ENCODE results near the gene EFCAB14.
"Not testable (repeated sequence)": the region's sequence is repeated elsewhere in the genome, so short reads cannot be mapped to it uniquely, and the experiment has no call there.

Gene EFCAB14

GRCh38 chr1:46703927-46704641 is 14.8 kb downstream of the EFCAB14 start:
- peaks cover 59% of the 10 kb centered on the region for H3K36me3 Mint-ChIP-seq (ENCODE audit: low read depth)
- no peak overlapping the region for H3K27ac Mint-ChIP-seq

GRCh38 chr1:46699666-46700065 is 19.2 kb downstream of the EFCAB14 start:
- no peaks in the 10 kb centered on the region for H3K27me3 Mint-ChIP-seq
- H3K27ac Mint-ChIP-seq: no peak overlapping the region
- H3K36me3 Mint-ChIP-seq (ENCODE audit: low read depth): peaks cover 62% of the 10 kb centered on the region
- H3K4me1 Mint-ChIP-seq (ENCODE audit: low read depth): peaks cover 7% of the 10 kb centered on the region
- no peaks in the 10 kb centered on the region for H3K9me3 Mint-ChIP-seq
- H3K4me3 Mint-ChIP-seq: no peak overlapping the region

More at GRCh38 chr1:46703927-46704641, 14.8 kb downstream of the EFCAB14 start:
- Mint-ChIP-seq H3K9me3 (no peaks in the 10 kb centered on the region), H3K4me1 (ENCODE audit: low read depth) (peaks cover 13% of the 10 kb centered on the region), H3K4me3 (no peak overlapping the region), H3K27me3 (no peaks in the 10 kb centered on the region)

GRCh38 chr1:46697053-46697452 is 21.9 kb downstream of the EFCAB14 start:
- Mint-ChIP-seq H3K27ac (no peak overlapping the region), H3K36me3 (ENCODE audit: low read depth) (peaks cover 57% of the 10 kb centered on the region), H3K27me3 (no peaks in the 10 kb centered on the region), H3K4me1 (ENCODE audit: low read depth) (peaks cover 7% of the 10 kb centered on the region), H3K4me3 (no peak overlapping the region), H3K9me3 (no peaks in the 10 kb centered on the region)

- H3K4me3 Mint-ChIP-seq, H3K27ac Mint-ChIP-seq, H3K27me3 Mint-ChIP-seq, H3K9me3 Mint-ChIP-seq: not testable (repeated sequence)
- Mint-ChIP-seq H3K4me1 (ENCODE audit: low read depth) (peaks cover 10% of the 10 kb centered on the region), H3K36me3 (ENCODE audit: low read depth) (peaks cover 69% of the 10 kb centered on the region)
These were observed 24.2 kb downstream of the EFCAB14 start for GRCh38 chr1:46694676-46695075.

- no peaks in the 10 kb centered on the region for H3K9me3 Mint-ChIP-seq
- no peak overlapping the region for H3K27ac Mint-ChIP-seq
- H3K4me3 Mint-ChIP-seq: no peak overlapping the region
- peaks cover 78% of the 10 kb centered on the region for H3K36me3 Mint-ChIP-seq (ENCODE audit: low read depth)
- peaks cover 19% of the 10 kb centered on the region for H3K4me1 Mint-ChIP-seq (ENCODE audit: low read depth)
- H3K27me3 Mint-ChIP-seq: no peaks in the 10 kb centered on the region
These were observed 25.8 kb downstream of the EFCAB14 start for GRCh38 chr1:46692811-46693770.

- H3K36me3 Mint-ChIP-seq (ENCODE audit: low read depth): peaks cover 79% of the 10 kb centered on the region
These were observed 26.7 kb downstream of the EFCAB14 start for GRCh38 chr1:46691997-46692790.

GRCh38 chr1:46690931-46691421 is 27.9 kb downstream of the EFCAB14 start:
- no peaks in the 10 kb centered on the region for H3K27me3 Mint-ChIP-seq
- H3K9me3 Mint-ChIP-seq: no peaks in the 10 kb centered on the region
- H3K4me1 Mint-ChIP-seq (ENCODE audit: low read depth): peaks cover 26% of the 10 kb centered on the region
- peaks cover 78% of the 10 kb centered on the region for H3K36me3 Mint-ChIP-seq (ENCODE audit: low read depth)
- no peak overlapping the region for H3K27ac Mint-ChIP-seq
- H3K4me3 Mint-ChIP-seq: no peak overlapping the region

More at GRCh38 chr1:46691997-46692790, 26.7 kb downstream of the EFCAB14 start:
- Mint-ChIP-seq H3K27ac (no peak overlapping the region), H3K4me3 (no peak overlapping the region), H3K27me3 (no peaks in the 10 kb centered on the region), H3K4me1 (ENCODE audit: low read depth) (peaks cover 24% of the 10 kb centered on the region), H3K9me3 (no peaks in the 10 kb centered on the region)

- Mint-ChIP-seq H3K9me3 (no peaks in the 10 kb centered on the region), H3K36me3 (ENCODE audit: low read depth) (peaks cover 76% of the 10 kb centered on the region), H3K4me1 (ENCODE audit: low read depth) (peaks cover 30% of the 10 kb centered on the region), H3K27ac (peak overlapping the region; percentile 82), H3K27me3 (no peaks in the 10 kb centered on the region), H3K4me3 (no peak overlapping the region)
These were observed 29.0 kb downstream of the EFCAB14 start for GRCh38 chr1:46689897-46690296.

GRCh38 chr1:46689356-46689755 is 29.6 kb downstream of the EFCAB14 start:
- Mint-ChIP-seq H3K4me3 (no peak overlapping the region), H3K27me3 (no peaks in the 10 kb centered on the region), H3K9me3 (no peaks in the 10 kb centered on the region), H3K27ac (peak overlapping the region; percentile 82), H3K36me3 (ENCODE audit: low read depth) (peaks cover 77% of the 10 kb centered on the region), H3K4me1 (ENCODE audit: low read depth) (peaks cover 35% of the 10 kb centered on the region)

GRCh38 chr1:46687921-46688509 is 30.9 kb downstream of the EFCAB14 start:
- no peaks in the 10 kb centered on the region for H3K9me3 Mint-ChIP-seq
- H3K4me3 Mint-ChIP-seq: no peak overlapping the region
- peaks cover 35% of the 10 kb centered on the region for H3K4me1 Mint-ChIP-seq (ENCODE audit: low read depth)
- H3K27ac Mint-ChIP-seq: peak overlapping the region; percentile 71
- H3K36me3 Mint-ChIP-seq (ENCODE audit: low read depth): peaks cover 82% of the 10 kb centered on the region
- no peaks in the 10 kb centered on the region for H3K27me3 Mint-ChIP-seq

GRCh38 chr1:46687093-46687659 is 31.7 kb downstream of the EFCAB14 start:
- H3K27ac Mint-ChIP-seq: no peak overlapping the region
- H3K36me3 Mint-ChIP-seq (ENCODE audit: low read depth): peaks cover 80% of the 10 kb centered on the region
- H3K4me3 Mint-ChIP-seq: no peak overlapping the region
- no peaks in the 10 kb centered on the region for H3K27me3 Mint-ChIP-seq
- no peaks in the 10 kb centered on the region for H3K9me3 Mint-ChIP-seq
- peaks cover 35% of the 10 kb centered on the region for H3K4me1 Mint-ChIP-seq (ENCODE audit: low read depth)

GRCh38 chr1:46686255-46686654 is 32.7 kb downstream of the EFCAB14 start:
- Mint-ChIP-seq H3K4me3 (no peak overlapping the region), H3K4me1 (ENCODE audit: low read depth) (peaks cover 35% of the 10 kb centered on the region), H3K9me3 (no peaks in the 10 kb centered on the region), H3K27ac (peak overlapping the region; percentile 13), H3K36me3 (ENCODE audit: low read depth) (peaks cover 80% of the 10 kb centered on the region), H3K27me3 (no peaks in the 10 kb centered on the region)

GRCh38 chr1:46684670-46685069 is 34.2 kb downstream of the EFCAB14 start:
- H3K27ac Mint-ChIP-seq: peak overlapping the region; percentile 17
- H3K4me1 Mint-ChIP-seq (ENCODE audit: low read depth): peaks cover 26% of the 10 kb centered on the region
- peaks cover 88% of the 10 kb centered on the region for H3K36me3 Mint-ChIP-seq (ENCODE audit: low read depth)
- no peaks in the 10 kb centered on the region for H3K9me3 Mint-ChIP-seq
- H3K27me3 Mint-ChIP-seq: no peaks in the 10 kb centered on the region
- no peak overlapping the region for H3K4me3 Mint-ChIP-seq

GRCh38 chr1:46682064-46682463 is 36.9 kb downstream of the EFCAB14 start:
- Mint-ChIP-seq H3K36me3 (ENCODE audit: low read depth) (peaks cover 87% of the 10 kb centered on the region), H3K4me3 (no peak overlapping the region), H3K27ac (no peak overlapping the region), H3K4me1 (ENCODE audit: low read depth) (peaks cover 13% of the 10 kb centered on the region), H3K27me3 (no peaks in the 10 kb centered on the region), H3K9me3 (no peaks in the 10 kb centered on the region)

All from stimulated activated naive CD8-positive, alpha-beta T cell treated with anti-CD3 and anti-CD28 coated beads, Interleukin-15, Interleukin-2, amounts not matched to agents 100 ng/mL and 50 ng/mL, for 24 hours (primary cell).